Vagina (tissue), 2 donors: ENCODE measurements around the gene SEMA4D.

Experiments used
- POLR2AphosphoS5 ChIP-seq, 2 donors: sonication (generic); formaldehyde crosslinking; IDR thresholded peaks; one replicate each; pipeline ENCODE4 v1.9.0; 2017; ENCODE audit warnings: antibody characterized with exemption in 2 of 2, mild to moderate bottlenecking in 2 of 2, low read depth in 1 of 2; ENCODE audit not compliant: insufficient read depth in 1 of 2
- TF ChIP-seq, protein P1 (sequence below), 3 experiments: fragments of 450-650 bp in 2 of 3; fragments of 200-600 bp in 1 of 3; sonication (generic) in 1 of 3; IDR thresholded peaks; one replicate each; pipeline ENCODE4 v1.5.1; 2017 to 2019; ENCODE audit warnings: antibody characterized with exemption in 3 of 3, mild to moderate bottlenecking in 2 of 3, moderate library complexity in 2 of 3

DNA sequence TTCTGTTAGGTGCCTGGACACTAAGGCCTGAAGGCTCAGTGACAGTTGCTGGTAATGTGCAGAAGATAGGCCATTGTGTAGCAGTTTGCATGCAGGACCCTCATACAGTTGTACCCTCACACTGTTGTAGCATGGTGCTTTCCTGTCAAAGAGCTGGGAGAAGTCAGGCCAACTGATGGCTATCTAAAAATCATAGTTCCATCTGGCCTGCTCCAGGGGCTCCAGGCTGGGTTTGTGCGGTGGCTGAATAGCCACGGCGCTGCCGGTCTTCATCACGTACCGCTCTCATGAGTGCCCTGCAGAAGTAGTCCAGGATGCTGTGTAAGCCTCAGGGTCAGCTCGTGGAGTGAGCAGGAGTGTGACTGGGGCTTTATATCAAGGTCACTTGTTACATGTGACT, 167.4 kb downstream of the SEMA4D start:
- no peak for TF ChIP-seq POLR2AphosphoS5 (IDR thresholded peaks at IDR 0.05; ENCODE audit: insufficient read depth in 1 of 2, low read depth in 1 of 2)
- TF ChIP-seq, protein P1, sequence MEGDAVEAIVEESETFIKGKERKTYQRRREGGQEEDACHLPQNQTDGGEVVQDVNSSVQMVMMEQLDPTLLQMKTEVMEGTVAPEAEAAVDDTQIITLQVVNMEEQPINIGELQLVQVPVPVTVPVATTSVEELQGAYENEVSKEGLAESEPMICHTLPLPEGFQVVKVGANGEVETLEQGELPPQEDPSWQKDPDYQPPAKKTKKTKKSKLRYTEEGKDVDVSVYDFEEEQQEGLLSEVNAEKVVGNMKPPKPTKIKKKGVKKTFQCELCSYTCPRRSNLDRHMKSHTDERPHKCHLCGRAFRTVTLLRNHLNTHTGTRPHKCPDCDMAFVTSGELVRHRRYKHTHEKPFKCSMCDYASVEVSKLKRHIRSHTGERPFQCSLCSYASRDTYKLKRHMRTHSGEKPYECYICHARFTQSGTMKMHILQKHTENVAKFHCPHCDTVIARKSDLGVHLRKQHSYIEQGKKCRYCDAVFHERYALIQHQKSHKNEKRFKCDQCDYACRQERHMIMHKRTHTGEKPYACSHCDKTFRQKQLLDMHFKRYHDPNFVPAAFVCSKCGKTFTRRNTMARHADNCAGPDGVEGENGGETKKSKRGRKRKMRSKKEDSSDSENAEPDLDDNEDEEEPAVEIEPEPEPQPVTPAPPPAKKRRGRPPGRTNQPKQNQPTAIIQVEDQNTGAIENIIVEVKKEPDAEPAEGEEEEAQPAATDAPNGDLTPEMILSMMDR (IDR thresholded peaks at IDR 0.05): no peak
